Measurements from ENCODE around the gene STAT1. TPM values are rescaled to one million over a fixed set of nuclear protein-coding genes. Genes with fewer than 3 reads are reported as not detected.

Gene STAT1
- total RNA-seq, 4 donors from 2014 or later, result 46.5 to 108 (median 67.2) TPM

- Histone ChIP-seq H3K4me1 (no peaks in the 10 kb centered on the region), H3K36me3 (peaks cover 0 to 99% (median 14%) of the 10 kb centered on the region in 3 donors), H3K9me3 (no peaks in the 10 kb centered on the region)
These were observed 32.2 kb downstream of the STAT1 start for GRCh38 chr2:190981733-190982132.

GRCh38 chr2:190981333-190981732 lies 32.6 kb downstream of the STAT1 start:
- Histone ChIP-seq H3K27me3 (no peaks in the 10 kb centered on the region), H3K27ac (no peak overlapping the region), H3K36me3 (peaks cover 0 to 99% (median 14%) of the 10 kb centered on the region in 3 donors), H3K4me1 (no peaks in the 10 kb centered on the region), H3K9me3 (no peaks in the 10 kb centered on the region), H3K4me3 (no peak overlapping the region)
- DNase-seq, result no peak
- TF ChIP-seq POLR2A (IDR thresholded peaks at IDR 0.05) (no peak), CTCF (IDR thresholded peaks at IDR 0.05) (no peak)

More at GRCh38 chr2:190981733-190982132, 32.2 kb downstream of the STAT1 start:
- Histone ChIP-seq H3K27ac (no peak overlapping the region), H3K4me3 (no peak overlapping the region), H3K27me3 (no peaks in the 10 kb centered on the region)
- TF ChIP-seq POLR2A (IDR thresholded peaks at IDR 0.05) (no peak), CTCF (IDR thresholded peaks at IDR 0.05) (no peak)
- DNase-seq, result no peak

GRCh38 chr2:190980630-190981209 lies 33.3 kb downstream of the STAT1 start:
- Histone ChIP-seq H3K27ac (peak overlapping the region in 2 of 4 donors; percentile 7 to 22), H3K36me3 (peaks cover 0 to 99% (median 14%) of the 10 kb centered on the region in 3 donors), H3K9me3 (no peaks in the 10 kb centered on the region), H3K4me3 (no peak overlapping the region), H3K27me3 (no peaks in the 10 kb centered on the region), H3K4me1 (no peaks in the 10 kb centered on the region)
- DNase-seq, result no peak
- no peak for TF ChIP-seq POLR2A (IDR thresholded peaks at IDR 0.05)
- no peak for TF ChIP-seq CTCF (IDR thresholded peaks at IDR 0.05)

GRCh38 chr2:190979906-190980629 lies 33.9 kb downstream of the STAT1 start:
- TF ChIP-seq POLR2A (IDR thresholded peaks at IDR 0.05) (no peak), CTCF (IDR thresholded peaks at IDR 0.05) (no peak)
- Histone ChIP-seq H3K9me3 (no peaks in the 10 kb centered on the region), H3K4me1 (no peaks in the 10 kb centered on the region), H3K4me3 (no peak overlapping the region), H3K27me3 (no peaks in the 10 kb centered on the region), H3K27ac (peak overlapping the region in 2 of 4 donors; percentile 14 to 39), H3K36me3 (peaks cover 0 to 99% (median 14%) of the 10 kb centered on the region in 3 donors)
- peak in 1 of 3 donors; percentile 52 for DNase-seq

GRCh38 chr2:190978389-190979053 lies 35.5 kb downstream of the STAT1 start:
- TF ChIP-seq CTCF (IDR thresholded peaks at IDR 0.05) (no peak), POLR2A (IDR thresholded peaks at IDR 0.05) (no peak)
- Histone ChIP-seq H3K27ac (no peak overlapping the region), H3K9me3 (no peaks in the 10 kb centered on the region), H3K4me3 (no peak overlapping the region), H3K27me3 (no peaks in the 10 kb centered on the region), H3K4me1 (no peaks in the 10 kb centered on the region), H3K36me3 (peaks cover 0 to 99% (median 18%) of the 10 kb centered on the region in 3 donors)
- no peak for DNase-seq
